Measurements from ENCODE around the gene GSE1.

The GSE1 gene

DNA sequence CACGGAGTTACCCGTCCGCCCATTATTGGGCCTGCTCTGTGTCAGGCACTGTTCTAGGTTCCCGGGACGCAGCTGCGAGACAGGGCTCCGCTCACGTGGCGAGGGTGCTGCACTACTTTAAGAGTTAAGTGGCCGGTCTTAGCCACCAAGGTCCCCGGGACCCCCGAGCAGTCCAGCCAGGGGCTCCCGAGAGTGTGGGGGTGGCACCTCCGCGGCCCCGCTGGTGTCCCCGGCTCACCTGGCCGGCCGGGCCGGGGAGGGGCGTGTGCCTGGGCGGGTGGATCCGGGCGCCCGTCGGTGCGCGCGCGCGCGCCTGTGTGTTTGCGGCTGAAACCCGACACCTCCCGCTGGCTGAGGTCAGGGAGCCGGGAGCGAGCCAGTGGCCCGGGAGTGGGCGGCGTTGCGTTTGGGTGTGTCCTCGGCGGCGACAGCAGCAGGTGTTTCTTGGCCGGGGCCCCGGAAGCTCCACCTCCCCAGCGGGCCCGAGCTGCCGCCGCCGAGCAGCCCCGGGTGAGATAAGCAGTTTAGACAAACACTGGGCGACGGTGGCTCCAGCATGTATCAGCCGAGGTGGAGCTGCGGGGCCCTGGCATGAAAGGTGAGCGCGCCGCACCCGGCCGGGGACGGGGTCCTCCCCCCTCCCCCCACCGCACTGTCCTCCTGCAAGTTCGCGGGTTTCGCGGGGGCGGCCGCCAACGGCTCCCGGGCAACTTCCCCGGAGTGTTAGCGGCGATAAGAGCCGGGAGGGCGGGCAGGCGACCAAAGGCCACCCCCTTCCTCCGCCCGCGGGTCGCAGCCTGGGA lies at the start of gene GSE1:
Gene GSE1, plus strand, starts transcription at position 522 of the 803 bp plus-strand sequence. Its CDS starts 70 bp downstream, at position 592.
- DNase-seq = peak; percentile 46

DNA sequence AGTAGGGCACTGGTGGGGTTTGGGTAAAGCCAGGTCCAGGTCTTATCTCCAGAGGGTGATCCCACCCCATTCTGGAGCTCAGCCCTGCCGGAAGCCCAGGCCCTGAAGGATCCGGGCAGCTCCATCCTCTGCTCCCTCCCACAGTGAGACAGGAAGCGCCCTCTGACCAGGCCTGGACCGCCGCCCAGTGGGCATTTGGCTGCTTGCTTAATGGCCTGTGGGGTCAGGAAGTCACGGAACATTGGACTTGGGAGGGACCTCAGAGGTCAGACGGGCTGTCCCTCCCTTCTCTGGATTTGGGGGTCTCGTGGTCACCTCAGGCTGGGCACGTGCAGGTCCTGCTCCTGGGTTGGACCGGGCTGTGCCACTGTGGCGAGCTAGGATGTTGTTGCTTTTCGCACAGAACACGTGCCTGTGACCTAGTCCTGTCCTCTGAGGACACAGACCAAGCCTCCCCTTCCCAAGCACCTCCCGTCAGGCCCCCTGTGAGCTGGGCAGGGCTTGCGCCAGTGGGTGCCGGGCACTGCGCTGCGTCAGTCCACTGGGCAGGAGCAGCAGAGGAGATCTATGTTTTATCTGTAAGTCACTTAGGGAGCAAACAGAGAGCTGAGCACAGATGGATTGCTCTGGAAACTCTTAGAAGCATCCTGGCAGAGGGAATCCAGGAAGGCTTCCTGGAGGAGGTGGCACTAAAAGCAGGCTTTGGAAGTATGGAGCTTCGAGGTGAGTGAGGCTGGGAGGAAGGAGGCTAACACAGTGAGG lies 49.4 kb upstream of the GSE1 start:
- no peak for DNase-seq

DNA sequence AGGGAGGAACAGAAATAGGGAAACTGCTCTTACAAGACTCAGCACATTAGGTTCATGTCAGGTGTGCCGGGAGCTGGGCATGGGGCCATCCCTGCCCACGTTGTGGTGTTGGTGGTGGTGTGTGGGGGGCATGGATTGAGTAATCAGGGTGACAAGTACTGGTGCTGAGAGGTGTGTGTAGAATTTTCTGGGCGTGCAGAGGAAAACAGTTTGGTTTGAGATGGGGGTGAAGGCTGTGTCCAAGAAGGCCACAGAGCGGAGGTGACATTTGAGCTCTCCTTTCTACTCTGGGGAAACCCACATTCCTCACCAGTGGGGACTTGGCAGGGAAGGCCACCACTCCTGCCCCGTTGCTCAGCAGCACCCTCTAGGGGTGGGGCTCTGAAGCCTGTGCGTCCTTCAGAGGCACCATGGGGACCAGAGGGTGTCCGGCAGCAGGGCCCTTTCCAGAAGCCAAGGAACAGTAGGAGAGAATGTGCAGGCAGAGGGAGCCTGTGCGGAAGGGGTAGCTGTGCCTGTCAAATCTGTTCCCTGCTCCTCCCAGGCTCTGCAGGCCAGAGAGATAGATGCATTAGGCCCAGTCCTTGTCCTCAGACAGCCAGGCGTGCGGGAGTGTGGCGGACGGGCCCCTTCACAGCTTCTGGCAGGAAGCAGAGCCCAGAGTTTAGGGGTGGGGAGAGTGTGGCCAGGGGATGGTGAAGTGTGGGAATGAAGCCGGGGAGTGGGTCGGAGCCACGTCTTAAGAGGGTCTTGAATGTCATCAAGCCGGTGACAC lies 48.7 kb upstream of the GSE1 start:
- no peak for DNase-seq

DNA sequence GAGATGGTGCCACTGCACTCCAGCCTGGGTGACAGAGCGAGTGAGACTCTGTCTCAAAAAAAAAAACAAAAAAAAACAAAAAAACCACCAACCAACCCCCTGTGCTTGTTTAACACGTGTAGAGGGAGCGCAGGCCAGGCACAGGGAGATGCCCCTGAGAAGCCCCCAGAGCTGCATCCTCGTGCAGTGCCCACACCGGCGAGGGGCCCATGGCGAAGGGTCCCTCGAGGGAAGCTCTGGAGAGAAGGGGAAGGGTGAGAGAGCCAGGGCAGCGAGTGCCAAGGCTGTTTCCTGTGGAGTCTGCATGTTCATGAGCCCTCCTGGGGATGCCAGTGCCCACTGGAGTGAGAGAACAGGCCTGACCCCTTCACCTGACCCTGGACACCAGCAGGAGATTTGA lies 47.8 kb upstream of the GSE1 start:
- DNase-seq = no peak

DNA sequence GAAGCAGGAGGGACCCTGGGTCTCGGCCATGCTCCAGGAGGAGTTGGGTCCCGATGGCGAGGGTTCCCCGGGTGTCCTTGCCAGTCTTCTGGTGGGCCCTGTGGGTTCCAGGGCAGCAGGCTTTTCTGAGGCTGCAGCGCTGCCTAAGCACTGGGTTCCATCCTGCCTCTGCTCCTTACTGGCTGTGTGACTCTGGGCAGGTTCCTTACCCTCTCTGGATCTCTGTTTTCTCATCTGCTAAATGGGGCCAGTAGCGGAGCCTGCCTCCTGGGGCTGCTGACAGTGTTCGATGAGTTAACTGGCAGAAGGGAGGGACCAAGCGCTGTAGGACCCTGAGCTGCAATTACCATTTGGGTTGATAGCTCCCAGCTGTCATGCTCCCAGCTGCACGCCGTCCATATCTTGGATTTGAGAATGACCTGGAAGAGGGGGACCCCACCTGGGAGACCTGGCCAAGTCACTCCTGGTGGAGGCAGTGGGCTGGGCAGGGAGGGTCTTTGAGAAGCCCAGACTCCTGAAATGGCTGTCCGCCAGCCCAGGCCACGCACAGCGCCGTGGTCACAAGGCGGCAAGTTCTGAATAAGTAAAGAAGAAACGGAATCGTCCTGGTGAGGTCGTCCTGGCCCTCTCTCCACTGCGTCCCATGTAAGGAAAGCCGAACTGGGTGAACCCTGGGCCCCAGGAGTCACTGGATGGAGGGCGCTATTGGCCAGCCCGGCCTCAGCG lies 47.2 kb upstream of the GSE1 start:
- DNase-seq = no peak

DNA sequence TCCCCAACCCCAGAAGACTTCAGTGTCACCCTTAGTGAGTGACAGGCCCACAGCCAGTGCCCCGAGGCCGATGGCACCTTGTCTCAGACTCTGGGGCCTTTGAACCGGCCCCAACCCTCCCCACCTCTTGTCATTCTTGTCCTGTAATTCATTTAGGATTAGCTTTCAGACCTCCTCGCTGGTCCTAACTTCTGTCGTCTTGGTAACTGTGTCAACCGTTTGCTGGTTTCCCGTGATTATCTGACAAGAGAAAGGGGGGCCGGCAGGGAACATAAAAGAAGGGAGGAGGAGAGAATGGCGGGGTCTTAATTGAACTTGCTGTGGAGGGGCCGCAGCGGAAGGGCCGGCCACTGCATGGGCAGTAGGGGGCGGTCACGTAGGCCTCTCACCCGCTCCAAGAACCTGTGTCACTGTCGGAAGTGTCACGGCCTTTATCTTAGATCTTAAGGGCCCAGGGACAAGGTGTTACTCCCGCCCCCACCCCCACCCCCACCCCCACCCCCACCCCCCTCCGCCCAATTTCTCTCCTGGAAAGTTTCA lies 46.5 kb upstream of the GSE1 start:
- DNase-seq = no peak

DNA sequence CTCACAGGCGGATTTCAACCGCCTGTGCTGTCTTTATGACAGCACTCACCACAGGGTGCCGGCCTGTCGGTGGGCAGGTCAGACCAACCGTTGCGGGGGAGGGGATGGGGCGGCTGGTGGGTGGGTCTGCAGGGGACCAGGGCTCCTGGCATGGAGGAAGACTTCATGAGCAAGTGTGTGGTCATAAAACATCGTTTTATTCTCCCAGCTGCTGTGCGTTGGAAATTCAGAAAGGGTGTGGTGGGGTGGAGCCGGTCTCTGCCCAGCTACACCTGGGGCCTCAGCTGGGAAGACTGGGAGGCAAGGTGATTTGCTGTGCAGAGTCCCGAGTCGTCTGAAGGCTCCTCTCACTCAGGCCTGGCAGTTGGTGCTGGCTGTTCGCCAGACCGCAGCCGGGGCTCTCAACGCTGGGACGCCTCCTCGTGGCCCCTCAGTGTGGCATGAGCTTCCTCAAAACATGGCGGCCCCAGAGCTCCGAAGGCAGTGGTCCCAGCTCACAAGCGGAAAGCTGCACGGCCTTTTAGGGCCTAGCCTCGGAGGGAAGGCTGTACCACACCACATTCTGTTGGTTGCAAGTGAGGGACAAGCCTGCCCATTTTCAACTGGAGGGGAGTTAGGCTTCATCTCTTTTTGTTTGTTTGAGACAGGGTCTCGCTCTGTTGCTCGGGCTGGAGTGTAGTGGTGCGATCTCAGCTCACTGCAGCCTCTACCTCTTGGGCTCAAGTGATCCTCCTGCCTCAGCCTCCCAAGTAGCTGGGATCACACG lies 45.8 kb upstream of the GSE1 start:
- DNase-seq = no peak

DNA sequence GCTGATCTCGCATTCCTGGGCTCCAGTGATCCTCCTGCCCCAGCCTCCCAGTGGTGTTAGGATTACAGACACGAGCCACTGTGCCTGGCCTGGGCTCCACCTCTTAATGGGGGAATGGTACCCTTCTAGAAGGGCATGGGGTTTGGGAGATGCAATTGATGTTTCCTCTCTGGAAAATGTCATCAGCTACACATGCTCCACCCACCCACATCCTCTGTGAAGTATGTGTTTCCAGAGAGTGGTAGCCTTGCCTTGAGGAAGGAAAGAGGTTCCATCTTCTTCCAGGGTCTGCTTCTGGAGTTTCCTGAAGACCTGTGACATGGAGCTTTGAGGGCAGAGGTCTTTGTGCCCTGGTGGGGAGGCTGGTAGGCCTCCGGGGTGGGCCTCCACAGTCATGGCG lies 45.2 kb upstream of the GSE1 start:
- DNase-seq = no peak

DNA sequence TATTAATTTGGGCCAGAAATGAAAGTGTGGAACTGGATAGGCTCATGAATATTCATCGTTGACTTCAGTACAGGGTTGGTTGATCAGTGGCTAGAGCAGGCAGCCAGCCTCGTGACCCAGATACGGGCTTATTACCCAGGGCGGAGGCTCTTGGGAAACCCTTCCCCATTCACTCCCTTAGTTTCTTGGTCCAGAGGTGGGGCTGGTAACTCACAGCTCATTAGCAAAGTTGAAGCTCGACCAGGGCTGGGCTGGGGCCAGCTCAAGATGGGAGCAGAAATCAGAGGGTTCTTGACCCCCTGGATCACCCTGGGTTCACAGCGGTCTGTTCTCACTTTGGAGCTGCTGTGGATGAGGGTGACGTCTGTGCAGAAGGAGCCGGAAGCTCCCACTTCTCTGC lies 44.6 kb upstream of the GSE1 start:
- no peak for DNase-seq

DNA sequence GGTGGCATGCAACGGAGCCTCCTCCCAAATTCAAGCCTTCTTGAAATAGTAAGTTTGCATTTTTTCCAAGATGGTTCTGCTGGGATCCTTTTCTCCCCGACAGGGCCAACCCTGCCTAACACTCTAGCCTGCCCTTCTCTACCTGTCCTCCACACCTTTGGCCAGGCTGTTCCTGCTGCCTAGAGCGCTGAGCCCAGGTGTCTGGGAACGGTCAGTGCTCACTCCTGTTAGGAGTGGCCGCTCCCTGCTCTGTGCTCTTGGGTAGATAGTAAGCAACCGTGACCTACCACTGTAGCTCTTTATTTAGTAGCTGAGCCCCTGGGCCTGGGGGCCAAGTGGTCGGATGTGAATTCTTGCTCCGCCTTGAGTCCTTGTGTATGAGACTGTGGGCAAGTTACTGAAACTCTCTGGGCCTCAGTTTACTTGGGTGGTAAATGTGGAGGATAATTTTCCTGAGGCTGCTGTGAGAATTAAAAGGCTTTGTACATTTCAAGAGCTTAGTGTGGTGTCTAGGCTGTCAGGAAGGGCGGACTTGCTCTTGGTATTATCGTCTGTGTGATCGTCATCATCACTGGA lies 44.0 kb upstream of the GSE1 start:
- DNase-seq = no peak

DNA sequence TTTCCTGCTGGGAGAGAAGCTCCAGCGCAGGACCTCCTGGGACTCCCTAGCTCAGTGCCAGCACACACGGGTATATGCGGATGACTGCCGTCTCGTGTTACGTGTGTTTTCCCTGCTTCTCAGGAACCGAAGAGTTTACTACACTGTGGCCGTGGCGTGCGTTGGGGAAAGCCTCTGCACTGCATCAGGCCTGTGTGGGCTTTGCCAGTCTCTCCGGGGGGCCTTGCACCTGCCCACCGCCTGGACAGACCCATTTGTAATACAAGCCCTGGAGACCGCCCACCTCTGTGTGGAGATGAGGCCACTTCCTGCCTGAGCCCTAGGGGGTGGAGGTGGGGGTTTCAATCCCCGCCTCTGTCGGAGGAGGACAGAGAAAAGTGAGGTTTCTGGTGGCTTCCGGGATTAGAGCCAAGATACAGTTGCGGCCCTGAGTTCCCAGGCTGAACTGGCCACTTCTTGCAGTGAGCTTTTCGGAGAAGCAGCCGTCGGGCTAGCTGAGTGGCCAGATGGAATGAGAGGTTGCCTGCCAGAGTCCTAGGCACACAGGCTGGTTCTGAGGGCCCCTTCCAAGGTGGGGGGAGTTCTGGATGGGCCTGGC lies 43.4 kb upstream of the GSE1 start:
- DNase-seq = peak; percentile 79

DNA sequence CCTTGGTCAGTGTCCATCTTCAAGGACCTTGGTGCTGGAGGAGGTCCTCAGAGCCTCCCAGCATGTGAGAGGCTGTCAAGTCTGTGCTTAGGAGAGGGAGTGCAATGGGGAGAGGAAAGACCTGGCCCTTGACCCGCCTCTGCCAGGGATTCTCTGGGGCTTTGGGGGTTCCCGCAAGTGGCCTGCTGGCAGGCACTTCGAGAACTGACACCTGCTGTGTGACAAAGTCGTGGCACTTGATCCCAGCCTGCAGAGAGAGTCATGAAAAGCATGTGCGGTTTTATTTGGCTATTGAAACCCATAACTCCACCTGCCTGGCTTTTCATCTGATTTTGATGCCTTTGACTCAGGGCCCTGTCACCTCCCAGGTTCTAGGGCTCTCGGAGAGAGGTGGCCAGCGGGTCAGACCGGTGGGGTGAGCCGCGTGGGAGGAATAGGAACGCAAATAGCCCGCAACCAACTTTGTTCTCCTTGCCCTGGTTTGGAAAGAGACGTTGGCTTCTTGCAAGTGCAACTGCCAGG lies 42.8 kb upstream of the GSE1 start:
- no peak for DNase-seq

DNA sequence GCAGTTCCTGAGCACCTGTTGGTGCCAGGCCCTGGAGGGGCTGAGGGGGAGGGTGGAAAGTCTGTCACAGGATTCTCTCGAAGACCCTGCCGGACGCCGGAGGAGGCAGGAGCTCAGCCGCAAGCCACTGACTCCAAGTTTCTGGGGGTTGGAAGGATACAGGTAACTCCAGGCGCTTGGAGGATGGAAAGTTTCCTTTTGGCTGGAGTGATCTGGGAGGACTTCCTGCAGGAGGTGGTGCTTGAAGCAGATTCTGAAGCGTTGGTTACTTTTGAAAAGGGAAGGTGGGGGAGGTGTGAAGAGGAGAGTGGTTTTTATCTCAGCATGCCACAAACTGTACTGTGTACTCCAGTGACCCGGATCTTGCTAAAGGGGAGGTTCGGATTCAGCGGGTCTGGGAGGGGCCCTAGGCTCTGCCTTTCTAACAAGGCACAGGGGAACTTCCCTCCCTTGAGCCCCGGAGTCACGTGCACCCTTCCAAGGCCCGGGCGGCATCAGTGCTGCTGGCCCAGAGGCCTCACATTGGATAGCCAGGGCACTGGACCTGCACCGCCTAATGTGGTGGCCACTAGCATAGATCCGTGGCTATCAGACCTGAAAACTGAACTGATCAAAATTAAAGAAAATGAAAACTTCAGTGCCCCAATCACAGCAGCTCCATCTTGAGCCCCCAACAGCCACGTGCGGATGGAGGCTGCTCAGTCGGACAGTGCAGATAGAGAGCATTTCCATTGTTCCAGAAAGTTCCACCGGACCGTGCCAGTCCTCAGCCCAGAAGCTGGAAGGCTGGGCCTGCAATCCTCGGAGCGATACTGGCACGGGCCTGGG lies 42.2 kb upstream of the GSE1 start:
- no peak for DNase-seq

DNA sequence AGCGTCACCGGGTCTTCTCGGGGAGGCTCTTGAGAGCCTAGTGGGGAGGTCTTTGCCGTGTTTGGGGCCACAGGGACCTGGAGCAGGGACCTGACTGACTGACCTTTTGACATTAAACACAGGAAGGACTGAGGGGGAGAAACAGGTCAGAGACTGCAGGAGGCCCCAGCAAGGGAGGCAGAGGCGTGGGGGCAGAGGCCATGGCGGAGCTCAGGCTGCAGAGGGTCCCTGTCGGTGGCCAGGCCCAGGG lies 41.6 kb upstream of the GSE1 start:
- DNase-seq = no peak

DNA sequence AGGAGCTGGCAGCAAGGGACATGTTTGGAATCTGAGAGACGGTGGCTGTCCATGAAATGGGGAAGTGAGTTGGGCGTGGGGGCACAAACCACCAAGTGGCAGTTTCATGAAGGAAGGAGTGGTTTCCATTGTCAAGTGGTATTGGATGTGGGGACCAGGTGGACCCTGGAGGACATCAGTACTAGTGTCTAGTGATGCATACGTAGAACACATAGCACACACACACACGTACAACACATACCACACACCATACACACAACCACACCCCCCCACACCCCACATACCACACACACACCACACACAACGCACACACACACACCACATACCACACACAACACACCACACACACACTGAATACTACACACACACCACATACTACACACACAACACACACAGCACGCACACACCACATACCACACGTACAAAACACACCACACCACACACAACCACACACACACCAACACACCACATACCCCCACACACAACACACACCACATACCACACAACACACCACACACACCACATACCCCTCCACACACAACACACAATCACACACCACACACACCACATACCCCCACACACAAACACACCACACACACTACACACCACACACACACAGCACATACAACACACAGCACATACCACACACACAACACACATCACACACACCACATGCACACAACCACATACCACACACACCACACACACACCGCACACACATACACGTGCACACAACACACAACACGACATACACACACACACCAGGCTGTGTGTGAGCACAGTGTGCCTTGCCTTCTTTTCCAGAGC lies 41.1 kb upstream of the GSE1 start:
- DNase-seq = no peak

DNA sequence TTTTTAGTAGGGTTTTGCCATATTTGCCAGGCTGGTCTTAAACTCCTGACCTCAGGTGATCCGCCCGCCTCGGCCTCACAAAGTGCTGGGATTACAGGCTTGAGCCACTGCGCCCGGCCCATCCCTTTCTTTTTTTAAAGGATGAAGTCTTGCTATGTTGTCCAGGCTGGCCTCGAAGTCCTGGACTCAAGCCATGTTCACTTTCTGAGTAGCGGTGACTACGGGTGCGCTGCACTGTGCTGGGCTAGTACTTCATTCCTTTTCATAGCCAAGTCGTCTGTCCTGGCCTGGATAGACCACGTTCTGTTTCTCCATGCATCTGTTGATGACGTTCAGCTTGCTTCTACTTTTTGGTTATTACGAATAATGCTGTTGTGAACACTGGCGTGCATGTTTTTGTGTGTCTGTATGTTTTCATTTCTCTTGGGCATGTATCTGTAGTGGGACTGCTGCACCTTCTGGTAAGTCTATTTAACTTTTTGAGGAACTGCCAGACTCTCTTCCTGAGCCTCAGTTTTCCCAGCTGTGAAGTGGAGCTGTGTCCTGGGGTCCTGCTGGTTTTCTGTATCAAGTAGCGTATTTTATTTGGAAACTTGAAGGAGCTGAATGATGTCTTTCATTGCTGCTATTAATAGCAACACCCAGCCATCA lies 40.0 kb upstream of the GSE1 start:
- DNase-seq = no peak

DNA sequence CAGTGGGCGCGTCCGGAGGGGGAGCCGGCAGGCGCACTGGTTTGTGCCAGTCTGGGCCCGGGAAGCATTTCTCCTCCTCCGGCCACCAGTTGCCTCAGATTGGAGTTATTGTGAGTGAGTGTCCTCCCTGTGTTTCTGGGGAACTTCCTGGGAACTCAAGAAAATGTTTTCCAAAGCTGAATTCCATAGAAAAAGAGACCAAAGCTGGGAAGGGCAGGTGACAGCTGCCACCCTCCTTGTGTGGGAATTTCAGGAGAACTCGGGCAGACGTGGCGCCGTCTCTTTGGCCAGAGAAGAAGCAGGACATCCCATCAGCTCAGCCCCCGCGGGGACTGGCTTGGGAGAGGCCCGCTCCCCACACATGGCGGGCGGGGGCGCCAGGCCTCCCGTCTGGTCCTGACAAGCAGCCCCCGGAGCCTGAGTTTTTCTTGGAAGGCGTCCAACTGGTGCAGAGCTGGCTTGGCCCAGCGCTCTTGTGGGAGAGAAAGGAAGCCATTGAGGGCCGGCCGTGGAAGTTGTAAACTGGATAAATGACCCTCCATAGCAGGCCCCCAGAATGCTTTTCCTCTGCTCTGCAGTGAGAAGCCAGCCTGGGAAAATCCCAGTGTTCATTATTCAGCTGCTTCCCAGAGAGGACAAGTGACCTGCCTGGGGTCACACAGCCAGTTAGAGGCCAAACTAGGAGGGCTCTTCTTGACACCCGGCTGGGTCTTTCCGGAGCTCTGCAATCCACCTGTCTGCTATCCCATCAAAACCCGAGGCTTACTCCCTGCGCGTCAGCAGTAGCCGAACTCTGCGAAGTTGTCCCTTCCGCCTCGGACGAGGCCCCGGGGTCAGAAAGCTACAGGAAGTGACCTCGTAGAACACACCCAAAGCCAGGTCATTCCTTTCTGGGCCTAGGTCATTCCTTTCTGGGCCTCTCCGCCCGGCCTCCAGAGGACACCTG lies 39.2 kb upstream of the GSE1 start:
- no peak for DNase-seq
